ENCODE measurements around the gene GOLPH3L. TPM values are rescaled to one million over a fixed set of nuclear protein-coding genes. Genes with fewer than 3 reads are reported as not detected.

Gene GOLPH3L
- total and polyA plus RNA-seq, 2 experiments from 2014 or later: 23.5 to 29.6 TPM

GRCh38 chr1:150674881-150675280, 22.1 kb downstream of the GOLPH3L start:
- Mint-ChIP-seq H3K36me3 (ENCODE audit: low read depth) (peaks cover 22% of the 10 kb centered on the region; the same call in 2 of the 3 replicates), H3K27me3 (ENCODE audit: insufficient read depth, low read depth, poor library complexity) (no peaks in the 10 kb centered on the region), H3K4me1 (no peaks in the 10 kb centered on the region), H3K27ac (no peak overlapping the region), H3K4me3 (no peak overlapping the region), H3K9me3 (no peaks in the 10 kb centered on the region)
- TF ChIP-seq ETS1 (IDR thresholded peaks at IDR 0.05) (no peak), REST (IDR thresholded peaks at IDR 0.05; ENCODE audit: unreplicated experiment) (no peak), EZH2 (IDR thresholded peaks at IDR 0.05; ENCODE audit: low read depth, unreplicated experiment) (no peak), POLR2AphosphoS5 (IDR thresholded peaks at IDR 0.05; ENCODE audit: low read depth) (no peak), EZH2phosphoT487 (IDR thresholded peaks at IDR 0.05; ENCODE audit: unreplicated experiment) (no peak), ZNF114 (CRISPR knock-in tag; IDR thresholded peaks at IDR 0.05) (no peak), STAT1 (IDR thresholded peaks at IDR 0.05; ENCODE audit: unreplicated experiment) (no peak), CTCF (conservative IDR thresholded peaks at IDR 0.05; ENCODE audit: low read depth in 2 of 2) (no peak), ZNF331 (CRISPR knock-in tag; IDR thresholded peaks at IDR 0.05; ENCODE audit: low read depth) (no peak), NANOG (IDR thresholded peaks at IDR 0.05; ENCODE audit: borderline replicate concordance) (no peak), JUNB (IDR thresholded peaks at IDR 0.05; ENCODE audit: unreplicated experiment) (no peak), ZNF462 (CRISPR knock-in tag; IDR thresholded peaks at IDR 0.05) (no peak), CREB1 (CRISPR knock-in tag; IDR thresholded peaks at IDR 0.05; ENCODE audit: low read depth) (no peak)
- Histone ChIP-seq H4K20me1 (replicated peaks; ENCODE audit: insufficient read depth) (no peaks in the 10 kb centered on the region), H3K4me2 (no peak overlapping the region), H3K27me3 (ENCODE audit: insufficient read depth) (no peaks in the 10 kb centered on the region), H2AFZ (no peak overlapping the region), H3F3A (replicated peaks; ENCODE audit: low read depth) (no peaks in the 10 kb centered on the region), H3K4me1 (ENCODE audit: insufficient read depth) (no peaks in the 10 kb centered on the region; the same call in 1 of the 2 replicates), H3K4me3 (no peak overlapping the region), H3K79me2 (replicated peaks; ENCODE audit: insufficient read depth) (peaks cover 19% of the 10 kb centered on the region), H3K9me2 (ENCODE audit: insufficient read depth) (no peaks in the 10 kb centered on the region), H3K36me3 (ENCODE audit: insufficient read depth) (no peaks in the 10 kb centered on the region), H3K27ac (ENCODE audit: low read depth) (no peak overlapping the region)
- DNase-seq (ENCODE audit: low spot score) (no peak), ATAC-seq (no peak)

Measured in GM23338 (cell line).